GM12878 (cell line): ENCODE results near the gene PDE7B. TPM values are rescaled to one million over a fixed set of nuclear protein-coding genes. Genes with fewer than 3 reads are reported as not detected.

Experiments
- ATAC-seq: fragments of 200-7000 bp; cut with Tn5 transposase; 3 replicates; pipeline ENCODE4 v1.9.1; 2020; ENCODE audit warnings: mild to moderate bottlenecking, moderate library complexity
- BruUV-seq: library from RNA; stranded (reverse); fragments of 400-500 nt; replicated peaks from 2 replicates; lab custom pipeline; 2021; lab: Mats Ljungman, UMichigan
- CTCF ChIA-PET: fragments of 300-600 bp; sonication (Branson Sonifier 250); formaldehyde crosslinking; extraction: SDS; loops from one replicate; lab custom pipeline; 2021; ENCODE audit warnings: inconsistent platforms; lab: Yijun Ruan, JAX
- POLR2A ChIA-PET: fragments of 350-600 bp; formaldehyde crosslinking; extraction: SDS; loops from one replicate; lab custom pipeline; 2021; ENCODE audit warnings: inconsistent platforms; lab: Charles Lee
- RAD21 ChIA-PET: fragments of 300-600 bp; sonication (Branson Sonifier 250); formaldehyde crosslinking; loops from one replicate; lab custom pipeline; 2023; ENCODE audit warnings: antibody characterized with exemption; ENCODE audit not compliant: unreplicated experiment; lab: Charles Lee
- SMC1A ChIA-PET: fragments of 300-600 bp; sonication (Branson Sonifier 250); formaldehyde crosslinking; loops from one replicate; lab custom pipeline; 2023; ENCODE audit not compliant: unreplicated experiment, uncharacterized antibody; lab: Charles Lee
- DNase-seq: peaks from one replicate; pipeline ENCODE4 v3.0.0-alpha.2; 2011; ENCODE audit warnings: low read depth, low spot score
- FAIRE-seq: peaks from 3 replicates; lab custom pipeline; 2011; peaks lifted over from hg19 to GRCh38; lab: Jason Lieb, UNC
- H2AFZ ChIP-seq: 2 replicates; pipeline ENCODE4 v1.6.0; 2011; ENCODE audit warnings: low read depth, low read length, control low read depth; ENCODE audit not compliant: control insufficient read depth
- H3K27ac ChIP-seq: 2 replicates; pipeline ENCODE4 v1.5.1; 2011; ENCODE audit warnings: control low read depth; ENCODE audit not compliant: control insufficient read depth, insufficient read depth
- H3K27me3 ChIP-seq, 2 experiments: replicated peaks in 1 of 2; 2 replicates each; pipeline versions ENCODE4 v1.6.0 to v1.6.1; 2011; ENCODE audit warnings: low read length in 1 of 2; ENCODE audit not compliant: control insufficient read depth in 2 of 2, insufficient read depth in 2 of 2
- H3K36me3 ChIP-seq, 2 experiments: 2 replicates each; pipeline ENCODE4 v1.5.1; 2011; ENCODE audit warnings: low read length in 1 of 2; ENCODE audit not compliant: control insufficient read depth in 2 of 2, insufficient read depth in 2 of 2
- H3K4me1 ChIP-seq: 2 replicates; pipeline ENCODE4 v1.6.1; 2011; ENCODE audit warnings: mild to moderate bottlenecking, low read length, moderate library complexity, mixed read lengths; ENCODE audit not compliant: control insufficient read depth, insufficient read depth
- H3K4me2 ChIP-seq: 2 replicates; pipeline ENCODE4 v1.6.0; 2011; ENCODE audit warnings: control low read depth; ENCODE audit not compliant: control insufficient read depth, insufficient read depth
- H3K4me3 ChIP-seq: fragments of 200-600 bp; sonication (generic); 2 replicates; pipeline ENCODE4 v1.5.1; 2016
- H3K79me2 ChIP-seq: 2 replicates; pipeline ENCODE4 v1.6.0; 2011; ENCODE audit warnings: low read length; ENCODE audit not compliant: control insufficient read depth, insufficient read depth
- H3K9ac ChIP-seq: 2 replicates; pipeline ENCODE4 v1.8.0; 2011; ENCODE audit warnings: low read length, control low read depth, mixed read lengths; ENCODE audit not compliant: control insufficient read depth, insufficient read depth
- H3K9me3 ChIP-seq: replicated peaks from 3 replicates; pipeline ENCODE4 v1.5.1; 2011; ENCODE audit warnings: mild to moderate bottlenecking, low read length; ENCODE audit not compliant: control insufficient read depth, insufficient read depth
- H4K20me1 ChIP-seq: 2 replicates; pipeline ENCODE4 v1.6.0; 2011; ENCODE audit not compliant: control insufficient read depth, insufficient read depth
- PML ChIP-seq: IDR thresholded peaks from 2 replicates; pipeline ENCODE4 v1.6.1; 2012; ENCODE audit warnings: low read length, inconsistent platforms
- SIX5 ChIP-seq: IDR thresholded peaks from 2 replicates; pipeline ENCODE4 v1.6.1; 2011; ENCODE audit warnings: mild to moderate bottlenecking, low read depth, low read length, moderate library complexity; ENCODE audit not compliant: severe bottlenecking
- SP1 ChIP-seq: IDR thresholded peaks from one replicate; pipeline ENCODE4 v1.6.1; 2011; ENCODE audit warnings: low read depth, low read length
- in situ Hi-C: fragments of 300-500 bp; cut with MboI; formaldehyde crosslinking; loops from 9 replicates; pipeline ENCODE4 v1.14.3; 2018; ENCODE audit warnings: mixed read lengths
- intact Hi-C: fragments of 100-400 bp; cut with micrococcal nuclease; formaldehyde crosslinking; loops from one replicate; pipeline ENCODE4 v1.14.2; 2022; ENCODE audit not compliant: unreplicated experiment
- polyA plus RNA-seq, 11 experiments: library from polyadenylated mRNA; depleted of rRNA in 4 of 11; unstranded in 6 of 11; stranded (reverse) in 5 of 11; fragments of >200 nt; fragmentation: Nextera tagmentation in 4 of 11; fragmentation: Illumina TruSeq in 1 of 11; extraction: Ambion mirVana in 4 of 11; extraction: Trizol in 1 of 11; gene quantifications; 1 replicate in 1 of 11; 2 replicates in 10 of 11; pipeline versions ENCODE4 v1.2.1 to v1.2.3, GENCODE V29; 2011 to 2016; ENCODE audit warnings: inconsistent platforms in 2 of 11, missing spikeins in 2 of 11, low read depth in 1 of 11
- total RNA-seq, 4 experiments: library from RNA; depleted of rRNA in 3 of 4; stranded (reverse); fragments of >200 nt in 3 of 4; fragmentation: Illumina TruSeq in 1 of 4; extraction: Trizol in 1 of 4; gene quantifications; 2 replicates each; pipeline versions ENCODE4 v1.2.1 to v1.2.3, GENCODE V29; 2013 to 2021
- TF ChIP-seq, protein P1 (sequence below): IDR thresholded peaks from 2 replicates; pipeline ENCODE4 v1.6.1; 2011; ENCODE audit warnings: borderline replicate concordance, low read depth, mild to moderate bottlenecking, moderate library complexity, mixed read lengths, low read length; ENCODE audit not compliant: insufficient read depth; ENCODE audit errors: extremely low read length
- TF ChIP-seq, protein P2 (sequence below): fragments of 450-650 bp; IDR thresholded peaks from 2 replicates; pipeline ENCODE4 v1.6.1; 2017; ENCODE audit warnings: low read depth, mild to moderate bottlenecking, moderate library complexity

The PDE7B gene
- total and polyA plus RNA-seq, 10 of the 15 experiments (the other 5 are each of a cell fraction or from before 2014, with no cell fraction given), result not detected

- Histone ChIP-seq H3K36me3 (no peaks in the 10 kb centered on the region), H3K9ac (no peak overlapping the region), H3K79me2 (no peaks in the 10 kb centered on the region), H3K4me2 (no peak overlapping the region), H2AFZ (no peak overlapping the region), H3K27ac (no peak overlapping the region), H3K4me3 (no peak overlapping the region), H3K27me3 (no peaks in the 10 kb centered on the region; a peak in 1 of 4 replicates), H4K20me1 (no peaks in the 10 kb centered on the region)
- BruUV-seq, result no TSS peak
- intact Hi-C loops, result no loop called here
- ATAC-seq (no peak), FAIRE-seq (no peak), DNase-seq (no peak)
- RAD21 ChIA-PET, result no interaction called here
- SMC1A ChIA-PET, result interaction anchor here (1.3 kb wide), 1 partner anchor 9 kb away, joined by 4 read pairs; no protein-coding TSS in a partner anchor
- in situ Hi-C loops, result no loop called here
- CTCF ChIA-PET, result interaction anchor here (3.1 kb wide), 1 partner anchor 13 kb away, joined by 17 read pairs; no protein-coding TSS in a partner anchor
- TF ChIP-seq, protein P1, sequence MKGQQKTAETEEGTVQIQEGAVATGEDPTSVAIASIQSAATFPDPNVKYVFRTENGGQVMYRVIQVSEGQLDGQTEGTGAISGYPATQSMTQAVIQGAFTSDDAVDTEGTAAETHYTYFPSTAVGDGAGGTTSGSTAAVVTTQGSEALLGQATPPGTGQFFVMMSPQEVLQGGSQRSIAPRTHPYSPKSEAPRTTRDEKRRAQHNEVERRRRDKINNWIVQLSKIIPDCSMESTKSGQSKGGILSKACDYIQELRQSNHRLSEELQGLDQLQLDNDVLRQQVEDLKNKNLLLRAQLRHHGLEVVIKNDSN, result no peak
- TF ChIP-seq, protein P2, sequence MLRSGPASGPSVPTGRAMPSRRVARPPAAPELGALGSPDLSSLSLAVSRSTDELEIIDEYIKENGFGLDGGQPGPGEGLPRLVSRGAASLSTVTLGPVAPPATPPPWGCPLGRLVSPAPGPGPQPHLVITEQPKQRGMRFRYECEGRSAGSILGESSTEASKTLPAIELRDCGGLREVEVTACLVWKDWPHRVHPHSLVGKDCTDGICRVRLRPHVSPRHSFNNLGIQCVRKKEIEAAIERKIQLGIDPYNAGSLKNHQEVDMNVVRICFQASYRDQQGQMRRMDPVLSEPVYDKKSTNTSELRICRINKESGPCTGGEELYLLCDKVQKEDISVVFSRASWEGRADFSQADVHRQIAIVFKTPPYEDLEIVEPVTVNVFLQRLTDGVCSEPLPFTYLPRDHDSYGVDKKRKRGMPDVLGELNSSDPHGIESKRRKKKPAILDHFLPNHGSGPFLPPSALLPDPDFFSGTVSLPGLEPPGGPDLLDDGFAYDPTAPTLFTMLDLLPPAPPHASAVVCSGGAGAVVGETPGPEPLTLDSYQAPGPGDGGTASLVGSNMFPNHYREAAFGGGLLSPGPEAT, result no peak
- TF ChIP-seq PML, result no peak
- TF ChIP-seq SIX5, result no peak
- no peak for TF ChIP-seq SP1
- TF ChIP-seq, all 136 proteins: peak for 0
- H3K9me3 ChIP-seq, result no peaks in the 10 kb centered on the region
- POLR2A ChIA-PET, result no interaction called here
- no peaks in the 10 kb centered on the region for H3K4me1 ChIP-seq
Observed at GRCh38 chr6:136213853-136214252, 362.4 kb downstream of the PDE7B start.
